HG03039 (cell line): ENCODE measurements around the gene FUZ.

ENCODE experiments used
- ATAC-seq: cut with Tn5 transposase; IDR thresholded peaks from one replicate; pipeline ENCODE4 v1.9.1; 2021; ENCODE audit warnings: mild to moderate bottlenecking, moderate library complexity; ENCODE audit not compliant: unreplicated experiment

The FUZ gene

DNA sequence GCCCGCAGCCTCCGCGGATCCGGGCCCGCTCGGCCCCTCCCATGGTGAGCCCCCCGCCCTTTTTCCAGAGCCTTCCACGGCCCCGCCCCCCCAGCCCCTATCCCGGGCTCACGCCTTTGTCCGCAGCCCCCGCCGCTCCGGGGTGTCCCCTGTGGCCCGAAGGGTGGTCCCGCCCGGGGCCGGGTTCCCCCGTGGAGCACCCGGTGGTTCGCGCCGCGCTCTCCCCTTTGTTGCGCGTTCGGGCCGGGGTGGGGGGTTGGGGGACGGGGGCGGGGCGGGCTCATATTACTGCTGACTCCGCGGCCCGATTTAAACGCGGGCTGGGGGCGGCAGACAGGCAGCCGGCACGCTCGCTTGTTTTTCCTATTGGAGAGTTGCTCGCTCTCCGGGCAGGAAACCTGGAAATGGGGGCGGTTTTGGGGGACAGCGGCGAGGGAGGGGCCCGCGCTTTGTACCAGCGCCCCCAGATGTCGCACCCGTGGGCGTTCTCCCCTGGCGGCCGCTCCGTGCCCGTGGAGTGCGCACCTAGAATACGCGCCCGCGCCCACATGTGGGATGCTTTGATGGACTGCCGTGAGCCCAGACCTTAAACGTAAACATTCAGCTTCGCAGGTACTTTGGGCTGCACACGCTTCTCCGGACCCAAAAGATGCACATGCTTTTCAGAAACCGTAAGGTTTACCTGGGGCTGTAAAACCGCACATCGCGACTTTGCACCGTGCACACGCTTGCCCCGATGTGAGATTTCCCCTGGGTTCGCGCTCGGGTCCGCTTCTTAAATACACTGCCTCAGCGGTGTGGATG is 38.6 kb upstream of the FUZ start:
- peak; percentile 7 for ATAC-seq

DNA sequence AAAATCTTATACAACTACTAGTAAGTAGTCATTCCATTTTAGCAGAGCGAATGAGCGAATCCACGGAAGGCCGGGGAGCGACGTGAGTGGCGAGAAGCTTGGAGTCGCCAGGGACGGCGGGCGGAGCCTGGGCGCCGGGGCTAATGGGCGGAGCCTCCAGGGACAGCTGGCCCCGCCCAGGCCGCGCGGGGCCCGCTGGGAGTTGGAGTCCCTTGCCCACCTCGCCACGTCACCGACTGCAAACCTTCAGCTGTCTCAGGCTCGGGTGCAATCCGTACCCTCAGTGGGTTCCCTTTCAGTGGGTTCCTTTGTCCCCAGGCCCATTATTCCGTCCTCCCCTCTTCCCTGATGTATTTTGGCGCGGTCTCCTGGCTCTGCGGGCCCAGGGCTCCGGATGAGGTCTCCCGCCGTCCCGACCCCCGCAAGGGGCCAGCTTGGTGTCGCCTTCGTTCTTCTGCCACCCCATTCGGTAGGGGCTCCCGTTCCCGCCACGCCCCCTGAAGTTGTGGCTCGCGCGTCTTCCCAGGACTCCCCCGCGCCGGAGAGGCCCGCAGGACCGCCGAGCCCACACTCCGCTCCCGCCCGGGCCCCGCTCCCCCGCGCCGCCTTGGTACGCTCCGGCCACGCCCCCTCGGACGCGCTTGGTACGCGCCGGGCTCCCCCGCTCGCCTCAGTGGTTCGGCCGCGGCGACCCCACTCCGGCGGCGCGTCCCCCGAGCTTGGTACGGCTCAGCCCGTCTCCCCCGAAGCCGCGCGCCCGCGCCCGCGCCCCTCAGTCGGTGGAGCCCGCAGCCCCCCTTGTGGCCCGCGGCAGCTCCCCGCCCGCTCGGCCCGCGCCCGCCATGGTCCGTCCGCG is 37.6 kb upstream of the FUZ start, which contains the start of gene PTOV1:
PTOV1 (plus strand) TSS at position 673 of the 856 bp plus-strand sequence.
- ATAC-seq, result peak; percentile 65

DNA sequence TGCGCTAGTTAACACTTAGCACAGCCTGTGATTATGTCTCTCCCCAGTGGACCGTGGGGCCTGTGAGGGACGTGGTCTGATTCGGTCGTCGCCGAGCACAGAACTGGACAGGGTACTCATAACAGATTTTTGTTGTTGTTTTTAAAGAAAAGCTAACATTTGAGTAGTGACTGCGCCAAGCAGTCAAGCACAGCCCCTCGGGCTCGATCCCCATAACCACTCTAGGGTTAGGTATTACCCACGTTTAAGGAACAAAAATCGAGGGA is 37.1 kb upstream of the FUZ start:
- no peak for ATAC-seq

DNA sequence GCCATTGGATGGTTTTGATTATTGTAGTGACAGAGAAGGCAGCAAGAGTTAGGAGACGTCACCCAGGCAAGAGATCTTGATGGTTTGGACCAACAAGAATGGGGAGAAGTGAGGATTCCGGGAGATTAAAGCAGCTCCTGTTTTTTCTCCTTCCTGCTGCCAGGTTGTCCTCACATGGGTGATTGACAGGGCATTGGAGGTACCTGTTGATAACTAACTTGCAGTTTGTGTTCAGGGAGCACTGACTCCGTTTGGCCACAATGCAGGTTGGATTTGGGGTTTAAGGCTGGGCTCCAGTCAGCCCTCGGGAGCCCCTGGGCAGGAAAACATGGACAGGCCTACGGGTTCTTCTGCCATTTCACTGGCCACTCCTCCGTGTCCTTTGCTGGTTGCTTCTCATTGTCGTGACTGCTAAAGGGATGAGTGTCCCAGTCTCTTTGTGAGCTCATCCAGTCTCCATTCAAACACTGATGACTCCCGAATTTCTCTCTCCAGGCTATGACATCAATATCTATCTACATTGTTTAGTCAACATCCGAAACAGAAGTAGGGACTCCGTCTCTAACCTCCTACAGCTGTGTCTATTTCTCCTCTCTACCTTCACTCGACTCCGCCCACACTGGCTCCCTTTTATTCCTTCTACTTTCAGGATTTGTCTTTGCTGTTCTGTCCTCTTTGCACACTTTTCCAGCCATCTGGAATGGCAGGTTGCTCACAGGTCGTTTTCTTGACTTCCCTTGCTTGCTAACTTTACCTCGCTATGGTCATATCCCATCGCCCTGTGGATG is 36.5 kb upstream of the FUZ start:
- ATAC-seq, result no peak

DNA sequence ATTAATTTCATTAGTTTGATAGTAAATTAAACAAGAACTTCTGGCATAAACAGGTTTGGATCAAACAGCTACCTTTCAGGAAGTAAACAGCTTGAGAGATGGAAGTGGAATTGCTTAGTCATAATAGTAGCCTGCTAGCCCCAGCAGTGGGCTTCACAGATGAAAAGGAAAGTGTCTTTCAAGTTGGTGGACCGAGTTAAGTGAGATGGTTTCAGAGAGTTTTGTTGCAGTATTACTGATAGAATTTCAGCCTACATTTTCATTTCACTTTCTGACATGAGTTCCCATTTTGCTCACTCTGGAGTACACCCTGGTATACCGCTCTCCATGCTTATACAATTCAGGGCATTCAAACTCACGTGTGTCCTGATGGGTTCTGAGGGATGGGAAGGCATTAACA is 35.8 kb upstream of the FUZ start:
- no peak for ATAC-seq

DNA sequence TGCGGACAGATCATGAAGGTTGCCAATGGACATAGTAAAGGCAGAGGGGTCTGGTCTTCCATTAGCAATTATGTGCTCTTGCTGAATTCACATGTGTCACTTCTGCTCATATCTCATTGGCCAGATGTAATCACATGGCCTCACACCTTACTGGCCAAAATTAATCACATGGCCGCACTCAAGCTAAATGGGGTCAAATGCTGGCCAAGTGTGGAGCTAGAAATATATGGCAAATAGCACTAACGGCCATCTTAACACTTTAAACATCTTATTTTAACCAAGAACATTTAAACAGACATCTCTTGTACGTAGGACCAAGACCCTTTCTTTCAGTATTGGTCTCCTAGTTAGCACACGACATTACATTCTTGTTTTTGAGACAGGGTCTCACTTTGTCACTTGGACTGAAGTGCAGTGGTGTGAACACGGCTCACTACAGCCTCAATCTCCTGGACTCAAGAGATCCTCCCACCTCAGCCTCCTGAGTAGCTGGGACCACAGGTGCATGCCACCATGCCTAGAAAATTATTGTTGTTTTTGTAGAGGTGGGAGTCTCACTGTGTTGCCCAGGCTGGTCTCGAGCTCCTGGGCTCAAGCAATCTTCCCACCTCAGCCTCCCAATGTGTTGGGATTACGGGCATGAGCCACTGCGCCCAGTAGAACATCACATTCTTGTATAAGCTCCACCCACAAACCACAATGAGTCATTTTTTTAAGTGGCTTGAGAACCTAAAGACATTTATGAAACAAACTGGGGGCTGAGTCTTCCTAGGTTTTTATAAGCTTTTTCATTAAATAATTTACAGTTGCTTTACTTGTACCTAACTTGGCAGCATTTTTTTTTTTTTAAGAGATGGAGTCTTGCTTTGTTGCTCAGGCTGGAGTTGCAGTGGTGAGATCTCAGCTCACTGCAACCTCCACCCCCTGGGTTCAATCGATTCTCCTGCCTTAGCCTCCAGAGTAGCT is 34.9 kb upstream of the FUZ start:
- no peak for ATAC-seq

DNA sequence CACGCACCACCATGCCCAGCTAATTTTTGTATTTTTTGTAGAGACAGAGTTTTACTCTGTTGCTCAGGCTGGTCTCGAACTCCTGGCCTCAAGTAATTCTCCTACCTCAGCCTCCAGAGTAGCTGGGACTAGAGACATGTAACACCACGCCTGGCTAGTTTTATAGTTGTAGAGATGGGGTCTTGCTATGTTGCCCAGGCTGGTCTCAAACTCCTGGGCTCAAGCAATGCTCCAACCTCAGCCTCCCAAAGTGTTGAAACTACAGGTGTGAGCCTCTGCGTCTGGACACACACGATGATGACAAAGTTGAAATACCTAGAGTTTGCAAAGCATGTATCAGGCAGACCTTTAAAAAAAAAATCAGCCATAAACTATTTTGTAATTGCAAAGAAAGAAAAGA is 33.3 kb upstream of the FUZ start:
- no peak for ATAC-seq

DNA sequence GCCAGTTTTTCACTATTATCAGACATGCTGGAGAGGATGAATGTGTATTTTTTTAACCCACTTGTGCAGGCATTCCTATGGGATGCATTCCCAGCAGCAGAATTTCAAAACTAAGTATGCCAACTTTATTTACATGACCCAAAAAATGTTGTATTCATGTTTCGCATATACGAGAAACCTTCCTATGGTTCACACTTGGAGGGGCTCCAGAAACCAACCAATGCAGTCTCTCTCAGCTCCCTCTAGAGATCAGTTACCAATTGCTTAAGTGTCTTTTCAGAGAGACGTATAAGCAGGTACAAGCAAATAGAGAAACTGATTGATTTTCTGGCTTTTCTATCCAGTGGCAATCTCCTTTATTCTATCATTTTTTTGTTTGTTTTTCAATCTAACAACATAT is 32.3 kb upstream of the FUZ start:
- no peak for ATAC-seq

DNA sequence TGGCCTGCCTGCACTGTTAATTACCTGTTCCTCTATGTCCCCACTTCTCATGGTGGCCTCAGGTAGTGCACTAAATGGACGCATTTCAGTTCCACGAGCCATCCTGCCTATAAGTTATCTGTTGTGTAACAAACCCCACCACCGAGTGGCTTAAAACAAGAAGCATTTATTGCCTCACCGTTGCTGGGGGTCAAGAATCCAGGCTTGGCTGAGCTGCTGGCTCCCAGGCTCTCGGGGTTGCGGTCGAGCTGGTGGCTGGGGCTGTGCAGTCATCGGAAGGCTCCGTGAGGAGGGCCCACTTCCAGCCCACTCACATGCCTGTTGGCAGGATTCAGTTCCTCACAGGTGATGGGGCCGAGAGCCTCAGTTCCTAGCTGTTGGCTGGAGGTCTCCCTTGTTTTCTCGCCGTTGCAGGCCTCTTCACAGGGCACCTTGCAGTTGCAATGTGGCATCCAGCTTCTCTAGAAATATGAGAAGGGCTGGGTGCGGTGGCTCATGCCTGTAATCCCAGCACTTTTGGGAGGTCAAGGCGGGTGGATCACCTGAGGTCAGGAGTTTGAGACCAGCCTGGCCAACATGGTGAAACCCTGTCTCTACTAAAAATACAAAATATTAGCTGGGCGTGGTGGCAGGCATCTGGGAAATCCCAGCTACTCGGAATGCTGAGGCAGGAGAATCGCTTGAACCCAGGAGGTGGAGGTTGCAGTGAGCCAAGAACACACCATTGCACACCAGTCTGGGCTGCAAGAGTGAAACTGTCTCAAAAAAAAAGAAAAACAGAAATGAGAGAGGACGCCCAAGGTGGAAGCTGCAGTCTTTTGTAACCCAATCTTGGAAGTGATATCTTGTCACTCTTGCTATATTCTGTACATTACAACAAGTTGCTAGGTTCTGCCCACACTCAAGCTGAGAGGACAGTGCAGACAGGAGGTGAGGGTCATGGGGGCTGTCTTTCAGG is 31.3 kb upstream of the FUZ start:
- ATAC-seq, result no peak

DNA sequence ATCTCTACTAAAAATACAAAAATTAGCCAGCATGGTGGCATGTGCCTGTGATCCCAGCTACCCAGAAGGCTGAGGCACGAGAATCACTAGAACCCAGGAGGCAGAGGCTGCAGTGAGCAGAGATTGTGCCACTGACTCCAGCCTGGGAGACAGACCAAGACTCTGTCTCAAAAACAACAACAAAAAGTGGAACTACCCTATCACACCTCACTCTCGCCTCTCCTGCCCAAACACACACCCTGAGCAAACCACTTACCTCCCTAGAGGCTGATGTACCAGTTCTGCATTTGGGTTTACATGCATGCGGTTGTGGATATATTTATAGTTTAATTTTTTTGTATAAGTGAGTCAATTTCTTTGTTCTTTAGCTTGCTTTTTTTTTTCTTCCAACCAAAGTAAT is 30.2 kb upstream of the FUZ start:
- ATAC-seq, result no peak

DNA sequence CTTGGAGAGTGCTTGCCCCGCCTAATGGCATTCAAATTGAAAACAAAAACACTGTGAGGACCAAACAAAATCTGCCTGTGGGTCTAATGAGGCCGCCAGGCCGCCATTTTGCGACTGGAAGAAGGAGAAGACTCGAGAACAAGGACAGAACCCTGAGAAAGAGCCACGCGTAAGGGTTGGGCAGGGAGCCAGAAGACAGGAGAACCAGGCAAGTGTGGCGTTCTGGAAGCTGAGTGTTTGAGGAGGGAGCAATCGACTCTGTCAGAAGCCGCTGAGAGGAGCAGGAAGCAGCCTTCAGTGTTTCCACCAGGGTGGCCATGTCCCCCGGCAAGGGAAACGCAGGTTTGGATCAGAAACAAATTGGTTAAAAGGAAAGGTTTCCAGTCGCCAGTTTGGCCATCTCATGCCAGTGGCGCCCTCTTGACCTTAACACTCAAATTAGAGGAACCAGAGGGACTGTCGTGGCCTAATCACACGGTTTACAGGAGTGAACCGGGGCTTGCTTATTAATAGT is 27.7 kb upstream of the FUZ start:
- no peak for ATAC-seq

DNA sequence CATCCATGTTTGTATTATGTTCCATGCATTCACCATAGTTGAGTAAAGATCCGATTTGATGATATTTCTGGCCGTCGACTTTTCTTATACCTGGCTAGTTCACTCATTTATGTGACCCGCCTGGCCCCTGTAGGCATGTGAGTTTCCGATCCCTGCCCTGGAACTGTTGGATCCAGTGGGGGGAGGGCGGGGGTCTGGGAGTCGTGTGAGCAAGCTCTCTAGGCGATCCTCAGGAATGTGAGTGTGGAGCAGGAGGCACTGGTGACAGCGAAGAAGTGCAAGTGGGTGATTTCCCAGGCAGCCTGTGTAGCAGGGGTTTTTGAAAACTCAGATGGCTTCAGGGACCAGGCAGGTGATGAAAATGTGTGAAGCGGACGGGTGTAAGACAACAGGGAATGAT is 27.2 kb upstream of the FUZ start:
- ATAC-seq, result no peak

DNA sequence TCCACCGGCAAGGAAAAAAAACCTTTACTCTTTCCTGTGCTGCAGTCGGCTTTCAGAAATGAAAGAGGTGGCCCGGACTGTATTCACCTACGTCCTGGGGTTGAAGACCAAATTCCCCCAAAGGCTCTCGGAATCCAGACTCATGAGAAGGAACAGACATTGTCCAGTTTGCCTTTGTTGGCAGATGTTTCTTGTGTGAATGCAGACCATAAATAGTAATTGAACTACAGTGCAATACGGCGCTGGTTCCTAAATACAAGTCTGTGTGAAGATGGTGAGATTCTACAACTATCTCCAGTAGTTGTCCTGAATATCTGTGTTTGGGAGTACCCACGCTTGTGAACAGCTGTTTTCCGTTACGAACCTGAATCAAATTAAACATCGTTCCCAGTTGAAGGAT is 26.6 kb upstream of the FUZ start:
- ATAC-seq, result no peak

DNA sequence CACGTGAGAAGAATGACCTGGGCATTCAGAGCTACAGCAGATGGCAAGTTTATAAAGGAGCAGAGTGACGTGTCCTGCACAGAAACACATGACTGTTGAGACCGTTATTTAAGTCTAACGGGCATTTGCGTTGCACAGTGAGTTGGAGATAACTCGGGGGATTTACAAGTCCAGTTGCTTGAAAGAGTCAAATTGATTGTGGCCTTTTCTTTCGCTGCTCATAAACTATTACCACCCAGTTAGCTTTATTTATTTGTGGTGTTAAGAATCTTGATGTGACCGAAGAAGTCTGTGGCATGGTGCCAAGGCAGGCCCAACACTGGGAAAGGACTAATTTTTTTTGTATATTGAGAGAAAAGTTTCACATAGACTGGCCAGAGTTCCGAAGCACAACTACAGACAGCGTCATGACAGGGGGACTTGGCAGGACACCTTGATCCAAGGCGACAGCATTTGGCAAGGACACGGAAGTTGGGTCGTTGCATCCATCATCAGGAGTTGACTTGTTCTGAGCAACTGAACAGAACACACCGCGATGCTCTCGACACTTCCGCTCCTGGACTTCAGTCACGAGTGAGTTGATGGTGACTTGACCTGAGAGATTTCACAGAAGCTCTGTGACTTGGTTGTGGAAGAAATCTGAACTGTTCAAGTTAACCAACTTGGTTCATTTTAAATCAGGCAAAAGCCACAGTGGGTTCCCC is 25.9 kb upstream of the FUZ start:
- no peak for ATAC-seq

DNA sequence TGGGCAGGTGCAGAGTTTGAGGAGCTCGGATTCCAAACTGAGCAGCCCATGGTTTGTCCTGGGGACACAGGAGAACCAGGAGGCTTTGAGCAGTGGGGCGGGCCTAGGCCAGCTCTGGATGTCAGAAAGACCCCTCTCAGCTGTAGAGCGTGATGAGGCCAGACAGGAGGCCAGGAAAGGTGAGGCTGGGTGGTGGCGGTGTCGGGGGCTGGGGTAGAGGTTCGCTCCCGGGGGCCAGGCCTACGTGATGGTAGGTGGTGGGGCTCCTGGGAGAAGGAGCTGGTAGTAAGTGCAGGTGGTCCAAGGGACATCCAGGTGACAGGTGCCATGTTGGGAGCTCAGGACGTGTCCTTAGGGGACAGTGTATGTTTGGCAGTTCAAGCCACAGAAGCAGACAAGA is 24.3 kb upstream of the FUZ start:
- ATAC-seq, result no peak

DNA sequence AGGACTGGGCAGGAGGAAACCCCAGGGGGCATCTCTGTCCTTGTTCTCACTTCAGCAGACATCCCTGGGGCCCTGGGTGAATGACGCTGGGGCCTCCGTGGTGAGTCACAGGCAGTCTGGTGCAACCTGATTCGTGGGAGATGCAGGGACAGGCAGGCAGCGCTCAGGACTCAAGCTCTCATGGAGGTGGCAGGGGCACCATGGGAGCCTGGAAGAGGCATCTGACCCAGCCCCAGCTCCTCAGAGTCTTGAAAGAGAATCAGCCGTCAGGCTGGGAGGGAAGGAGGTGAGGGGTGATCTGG is 23.9 kb upstream of the FUZ start:
- no peak for ATAC-seq

DNA sequence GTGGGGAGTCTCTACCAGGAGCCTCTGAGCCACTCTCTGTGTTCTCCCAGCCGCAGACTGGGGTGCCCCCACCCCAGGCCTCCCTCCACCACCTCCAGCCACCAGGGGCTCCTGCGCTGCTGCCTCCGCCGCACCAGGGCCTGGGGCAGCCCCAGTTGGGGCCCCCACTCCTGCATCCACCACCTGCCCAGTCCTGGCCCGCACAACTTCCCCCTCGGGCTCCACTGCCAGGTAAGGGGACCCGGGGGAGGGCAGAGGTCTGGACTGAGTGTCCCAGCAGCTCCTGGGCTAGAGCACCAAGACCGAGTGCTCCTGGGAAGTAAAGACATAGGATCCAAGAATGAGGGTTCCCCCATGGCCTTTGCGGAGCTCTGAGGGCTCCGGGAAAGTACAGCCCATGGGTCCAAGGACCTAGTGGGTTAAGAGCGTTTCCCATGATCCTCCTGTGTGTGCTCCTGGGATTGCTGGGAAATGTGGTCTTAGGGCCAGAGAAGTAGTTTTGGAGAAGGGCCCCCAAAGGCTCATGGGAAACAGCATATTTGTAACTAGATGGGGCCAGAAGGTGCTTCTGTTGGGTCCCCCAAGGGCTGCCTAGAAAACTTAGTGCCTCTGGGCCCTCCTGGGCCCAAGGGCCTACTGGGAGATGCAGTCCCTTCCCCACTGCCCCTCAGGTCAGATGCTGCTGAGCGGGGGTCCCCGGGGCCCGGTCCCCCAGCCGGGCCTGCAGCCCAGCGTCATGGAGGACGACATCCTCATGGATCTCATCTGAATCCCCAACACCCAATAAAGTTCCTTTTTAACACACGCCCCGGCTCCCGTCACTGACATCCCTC is 23.3 kb upstream of the FUZ start:
- no peak for ATAC-seq

DNA sequence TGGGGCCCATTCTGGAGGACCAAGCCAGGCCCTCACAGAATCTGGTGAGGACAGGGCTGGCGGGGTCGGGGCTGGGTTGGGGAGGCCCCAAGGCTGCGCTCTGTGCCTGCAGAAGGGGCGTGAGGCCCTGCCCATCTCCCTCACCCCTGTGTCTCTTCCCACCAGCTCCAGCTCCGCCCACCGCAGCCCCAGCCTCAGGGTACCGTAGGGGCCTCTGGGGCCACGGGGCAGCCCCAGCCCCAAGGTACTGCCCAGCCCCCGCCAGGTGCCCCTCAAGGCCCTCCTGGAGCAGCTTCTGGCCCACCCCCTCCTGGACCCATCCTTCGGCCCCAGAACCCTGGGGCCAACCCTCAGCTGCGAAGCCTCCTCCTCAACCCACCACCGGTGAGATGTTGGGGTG is 22.5 kb upstream of the FUZ start:
- ATAC-seq, result no peak
